GM12892 (cell line): Measurements from ENCODE around the gene ATPAF1.

Experiments
- POLR2A ChIP-seq: IDR thresholded peaks from 2 replicates; pipeline ENCODE4 v1.6.1; 2011; ENCODE audit warnings: low read depth, low read length, control low read depth
- POLR2AphosphoS5 ChIP-seq: IDR thresholded peaks from 2 replicates; pipeline ENCODE4 v1.6.1; 2011; ENCODE audit warnings: low read depth, low read length, control low read depth

DNA sequence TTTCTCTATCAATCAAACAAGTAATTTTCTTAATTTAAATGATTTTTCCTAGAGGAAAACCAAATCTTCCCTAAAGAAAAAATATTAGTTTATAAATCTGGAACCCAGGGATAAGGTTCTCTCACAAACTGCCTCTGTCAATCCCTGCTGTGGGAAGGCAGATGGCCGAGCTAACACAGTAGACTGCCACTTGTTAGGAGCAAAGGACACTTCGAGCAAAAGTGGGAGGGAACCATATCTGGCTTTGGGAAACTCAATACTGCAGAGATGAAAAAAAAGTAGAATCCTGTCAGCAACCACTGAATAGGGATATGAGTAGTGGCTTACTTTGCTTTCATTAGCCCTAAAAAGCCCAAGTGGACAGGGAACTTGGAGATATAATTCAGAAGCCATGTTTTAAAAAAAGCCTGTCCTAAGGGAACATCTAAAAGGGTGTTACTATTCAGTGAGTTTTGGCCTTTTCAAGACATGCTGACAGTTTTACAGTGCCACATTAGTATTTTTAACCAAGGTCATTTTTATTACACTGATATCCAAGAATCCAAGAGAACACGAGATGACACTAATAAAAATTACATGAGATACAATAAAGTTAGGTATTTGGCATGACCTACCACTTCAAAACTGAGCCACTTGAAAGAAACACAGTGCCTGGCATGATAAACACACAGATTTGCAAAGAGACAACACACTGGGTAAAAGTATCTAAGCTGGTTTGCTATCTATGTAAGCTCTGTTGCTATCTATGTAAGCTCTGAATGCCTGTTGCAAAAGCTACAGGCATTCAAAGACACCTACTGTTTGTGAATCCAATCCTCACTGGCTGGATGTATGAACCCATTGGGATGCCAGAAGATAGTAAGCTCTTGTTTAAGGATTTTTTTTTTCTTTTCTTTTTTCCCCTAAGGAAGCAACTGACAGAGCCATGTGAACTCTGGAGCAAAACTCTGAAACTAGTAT lies 24.9 kb upstream of the ATPAF1 start:
- TF ChIP-seq POLR2AphosphoS5 (no peak), POLR2A (no peak)
